ENCODE results near the gene PDE2A.

- TF ChIP-seq CTCF (IDR thresholded peaks at IDR 0.05), result no peak
- no peak for TF ChIP-seq POLR2A (IDR thresholded peaks at IDR 0.05)
These were observed 8.2 kb downstream of the PDE2A start for GRCh38 chr11:72665911-72666472.
